GM18499 (cell line): ENCODE results near the gene TBL3.

Experiments
- ATAC-seq: cut with Tn5 transposase; IDR thresholded peaks from one replicate; pipeline ENCODE4 v1.9.1; 2021; ENCODE audit warnings: moderate number of reproducible peaks; ENCODE audit not compliant: insufficient read depth, unreplicated experiment

TBL3 gene

GRCh38 chr16:2031081-2031577, 59.3 kb downstream of the TBL3 start:
- ATAC-seq: no peak
